Ovary (tissue), 3 donors: Measurements from ENCODE around the gene DUSP12.

Source experiments
- CTCF ChIP-seq, 3 donors: fragments of 450-650 bp in 2 of 3; fragments of 200-600 bp in 1 of 3; IDR thresholded peaks; one replicate each; pipeline versions ENCODE4 v1.5.1 to v1.8.0; 2016 to 2022; ENCODE audit warnings: antibody characterized with exemption in 3 of 3, mild to moderate bottlenecking in 1 of 3
- POLR2A ChIP-seq: fragments of 450-650 bp; IDR thresholded peaks from one replicate; pipeline ENCODE4 v1.6.1; 2017; ENCODE audit warnings: antibody characterized with exemption, mild to moderate bottlenecking, moderate library complexity
- donor health status: DM: no; HTN: no; CAD: no.

- no peak for TF ChIP-seq POLR2A
- no peak for TF ChIP-seq CTCF (IDR thresholded peaks at IDR 0.05)
These were observed 8.7 kb upstream of the DUSP12 start for GRCh38 chr1:161740921-161741320.
